ENCODE results near the gene COLEC12. TPM values are rescaled to one million over a fixed set of nuclear protein-coding genes. Genes with fewer than 3 reads are reported as not detected.

The COLEC12 gene
- total and polyA plus RNA-seq, 2 experiments from 2014 or later, result 61.1 to 69.0 TPM

DNA sequence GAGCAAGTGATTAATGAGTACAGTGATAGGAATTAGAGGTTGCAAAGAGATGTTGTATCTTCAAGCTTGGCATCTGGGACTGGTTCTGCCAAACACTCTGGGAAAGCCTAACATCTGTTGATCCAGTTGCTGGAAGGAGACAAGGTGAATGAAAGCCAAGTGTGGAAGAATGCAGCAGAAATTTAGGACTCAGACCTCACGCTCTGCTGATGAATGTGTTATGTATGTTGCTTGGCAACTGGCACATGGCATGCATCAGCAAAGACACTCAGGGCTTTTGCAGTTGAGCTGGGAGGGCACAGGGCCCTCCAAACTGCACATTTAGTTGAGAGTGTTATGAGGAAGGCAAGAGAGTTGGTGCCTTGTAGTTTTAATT is 105.5 kb downstream of the COLEC12 start:
- Histone ChIP-seq H3K4me1 (ENCODE audit: low read depth) (peaks cover 12% of the 10 kb centered on the region), H3K4me3 (no peak overlapping the region), H3K36me3 (no peaks in the 10 kb centered on the region), H3K9me3 (ENCODE audit: low read depth) (no peaks in the 10 kb centered on the region), H3K27me3 (no peaks in the 10 kb centered on the region), H3K27ac (peak overlapping the region; percentile 58)
- peak; percentile 35 to 93 for DNase-seq (ENCODE audit: low read depth in 1 of 2, low spot score in 1 of 2)
- TF ChIP-seq CTCF (IDR thresholded peaks at IDR 0.05; ENCODE audit: low read depth, low read length), result no peak

GRCh38 chr18:394262-394986 is 106.1 kb downstream of the COLEC12 start:
- DNase-seq (ENCODE audit: low read depth in 1 of 2, low spot score in 1 of 2), result no peak

GRCh38 chr18:393574-393957 is 106.9 kb downstream of the COLEC12 start:
- Histone ChIP-seq H3K4me1 (ENCODE audit: low read depth) (peaks cover 12% of the 10 kb centered on the region), H3K36me3 (no peaks in the 10 kb centered on the region), H3K4me3 (no peak overlapping the region), H3K9me3 (ENCODE audit: low read depth) (no peaks in the 10 kb centered on the region), H3K27ac (no peak overlapping the region), H3K27me3 (no peaks in the 10 kb centered on the region)
- no peak for DNase-seq (ENCODE audit: low read depth in 1 of 2, low spot score in 1 of 2)
- TF ChIP-seq CTCF (IDR thresholded peaks at IDR 0.05; ENCODE audit: low read depth, low read length), result no peak

More at GRCh38 chr18:394262-394986, 106.1 kb downstream of the COLEC12 start:
- Histone ChIP-seq H3K4me3 (no peak overlapping the region), H3K27ac (no peak overlapping the region), H3K9me3 (ENCODE audit: low read depth) (no peaks in the 10 kb centered on the region), H3K27me3 (no peaks in the 10 kb centered on the region), H3K36me3 (no peaks in the 10 kb centered on the region), H3K4me1 (ENCODE audit: low read depth) (peaks cover 12% of the 10 kb centered on the region)
- TF ChIP-seq CTCF (IDR thresholded peaks at IDR 0.05; ENCODE audit: low read depth, low read length), result no peak

GRCh38 chr18:392928-393573 is 107.5 kb downstream of the COLEC12 start:
- Histone ChIP-seq H3K36me3 (no peaks in the 10 kb centered on the region), H3K4me1 (ENCODE audit: low read depth) (peaks cover 12% of the 10 kb centered on the region)

More at GRCh38 chr18:392928-393573, 107.5 kb downstream of the COLEC12 start:
- Histone ChIP-seq H3K4me3 (no peak overlapping the region), H3K27me3 (no peaks in the 10 kb centered on the region), H3K9me3 (ENCODE audit: low read depth) (no peaks in the 10 kb centered on the region), H3K27ac (no peak overlapping the region)
- DNase-seq (ENCODE audit: low read depth in 1 of 2, low spot score in 1 of 2), result peak in 1 of 2 donors; percentile 62
- TF ChIP-seq CTCF (IDR thresholded peaks at IDR 0.05; ENCODE audit: low read depth, low read length), result no peak
